Activated CD4-positive, alpha-beta memory T cell treated with anti-CD3 and anti-CD28 coated beads, Interleukin-2, amount 10 ng/mL, durations not matched to agents 7 days and 5 days (primary cell): Measurements from ENCODE around the gene CNTN4. TPM values are rescaled to one million over a fixed set of nuclear protein-coding genes. Genes with fewer than 3 reads are reported as not detected.

Source experiments
- CTCF ChIA-PET: fragments of 350-600 bp; sonication (Branson Sonifier 250); formaldehyde crosslinking; loops from one replicate; lab custom pipeline; 2021; ENCODE audit warnings: antibody characterized with exemption, inconsistent platforms; lab: Charles Lee
- POLR2A ChIA-PET: fragments of 350-600 bp; sonication (Branson Sonifier 250); formaldehyde crosslinking; loops from one replicate; lab custom pipeline; 2021; ENCODE audit warnings: antibody characterized with exemption; lab: Charles Lee
- DNase-seq: peaks from one replicate; pipeline ENCODE4 v3.0.0-alpha.2; 2020
- H3K27ac Mint-ChIP-seq: one replicate; pipeline ENCODE4 v1.8.0; 2021; ENCODE audit warnings: mild to moderate bottlenecking, mixed read lengths
- H3K27me3 Mint-ChIP-seq: one replicate; pipeline ENCODE4 v1.8.0; 2021; ENCODE audit warnings: mixed read lengths
- H3K36me3 Mint-ChIP-seq: one replicate; pipeline ENCODE4 v1.8.0; 2021; ENCODE audit warnings: low read depth, mixed read lengths
- H3K4me1 Mint-ChIP-seq: one replicate; pipeline ENCODE4 v1.8.0; 2021; ENCODE audit warnings: mixed read lengths
- H3K4me3 Mint-ChIP-seq: one replicate; pipeline ENCODE4 v1.8.0; 2021; ENCODE audit warnings: mild to moderate bottlenecking, mixed read lengths
- H3K9me3 Mint-ChIP-seq: one replicate; pipeline ENCODE4 v1.8.0; 2021; ENCODE audit warnings: mixed read lengths
- total RNA-seq, 2 experiments: library from RNA; stranded (reverse); gene quantifications; one replicate each; pipeline ENCODE4 v1.2.3, GENCODE V29; 2021

Gene CNTN4
- total RNA-seq, 2 experiments from 2014 or later, result not detected

GRCh38 chr3:2247831-2248230 lies 149.2 kb downstream of the CNTN4 start:
- CTCF ChIA-PET, result no interaction called here
- POLR2A ChIA-PET, result no interaction called here
- DNase-seq, result no peak
- H3K27me3 Mint-ChIP-seq, result no peaks in the 10 kb centered on the region
- H3K27ac Mint-ChIP-seq, result no peak overlapping the region
- no peaks in the 10 kb centered on the region for H3K36me3 Mint-ChIP-seq
- no peak overlapping the region for H3K4me3 Mint-ChIP-seq
- H3K9me3 Mint-ChIP-seq, result no peaks in the 10 kb centered on the region
- no peaks in the 10 kb centered on the region for H3K4me1 Mint-ChIP-seq

DNA sequence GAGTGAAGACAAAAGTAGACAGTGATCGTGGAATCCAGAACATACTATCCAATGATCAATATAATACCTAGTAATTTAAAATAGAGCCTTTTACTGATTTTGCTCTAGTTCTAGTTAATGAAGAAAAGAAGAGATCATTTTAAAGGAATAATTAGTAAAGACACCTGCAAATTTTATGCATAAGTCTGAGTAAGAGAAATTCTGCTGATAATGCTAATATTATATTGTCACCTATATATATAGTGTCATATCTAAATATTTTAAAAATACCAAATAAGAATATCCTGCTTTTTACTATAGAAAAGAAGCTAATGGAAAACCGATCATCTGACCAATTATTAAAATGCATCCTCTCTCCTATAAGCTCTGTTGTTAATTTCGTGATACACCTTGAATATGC lies 152.1 kb downstream of the CNTN4 start:
- no peaks in the 10 kb centered on the region for H3K36me3 Mint-ChIP-seq
- DNase-seq, result no peak
- CTCF ChIA-PET, result no interaction called here
- no peak overlapping the region for H3K4me3 Mint-ChIP-seq
- H3K27me3 Mint-ChIP-seq, result no peaks in the 10 kb centered on the region
- POLR2A ChIA-PET, result no interaction called here
- H3K4me1 Mint-ChIP-seq, result no peaks in the 10 kb centered on the region
- no peak overlapping the region for H3K27ac Mint-ChIP-seq
- H3K9me3 Mint-ChIP-seq, result peaks cover 8% of the 10 kb centered on the region

GRCh38 chr3:2261747-2262146 lies 163.1 kb downstream of the CNTN4 start:
- POLR2A ChIA-PET, result no interaction called here
- Mint-ChIP-seq H3K4me1 (no peaks in the 10 kb centered on the region), H3K27ac (no peak overlapping the region), H3K27me3 (no peaks in the 10 kb centered on the region), H3K4me3 (no peak overlapping the region), H3K36me3 (no peaks in the 10 kb centered on the region), H3K9me3 (no peaks in the 10 kb centered on the region)
- DNase-seq, result no peak
- CTCF ChIA-PET, result no interaction called here

DNA sequence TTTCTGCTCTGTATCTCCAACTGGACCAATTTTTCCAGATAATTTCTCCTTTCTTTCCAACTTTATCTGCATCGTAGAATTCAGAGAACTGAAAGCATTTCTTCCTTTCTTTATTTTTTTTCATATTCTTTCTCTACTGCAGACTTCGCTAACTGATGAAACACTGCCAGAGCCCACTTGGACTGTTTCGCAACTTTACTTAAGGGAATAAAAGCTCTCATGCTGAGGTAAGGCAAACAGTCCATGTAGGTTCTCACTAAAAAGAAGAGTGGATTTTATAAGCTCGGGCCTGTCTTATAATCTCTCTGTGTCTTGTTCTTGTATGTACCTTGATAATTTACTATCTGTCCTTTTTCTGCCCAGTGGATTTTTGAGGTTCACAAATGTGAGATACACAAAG lies 163.5 kb downstream of the CNTN4 start:
- no peak overlapping the region for H3K27ac Mint-ChIP-seq
- ChIA-PET CTCF (no interaction called here), POLR2A (no interaction called here)
- H3K9me3 Mint-ChIP-seq, result no peaks in the 10 kb centered on the region
- no peaks in the 10 kb centered on the region for H3K27me3 Mint-ChIP-seq
- no peak for DNase-seq
- H3K36me3 Mint-ChIP-seq, result no peaks in the 10 kb centered on the region
- no peak overlapping the region for H3K4me3 Mint-ChIP-seq
- H3K4me1 Mint-ChIP-seq, result no peaks in the 10 kb centered on the region

GRCh38 chr3:2266606-2267005 lies 167.9 kb downstream of the CNTN4 start:
- ChIA-PET CTCF (no interaction called here), POLR2A (no interaction called here)
- H3K27ac Mint-ChIP-seq, result no peak overlapping the region
- H3K27me3 Mint-ChIP-seq, result no peaks in the 10 kb centered on the region
- H3K4me1 Mint-ChIP-seq, result no peaks in the 10 kb centered on the region
- no peak overlapping the region for H3K4me3 Mint-ChIP-seq
- no peaks in the 10 kb centered on the region for H3K9me3 Mint-ChIP-seq
- H3K36me3 Mint-ChIP-seq, result no peaks in the 10 kb centered on the region
- no peak for DNase-seq

- H3K36me3 Mint-ChIP-seq, result no peaks in the 10 kb centered on the region
- ChIA-PET POLR2A (no interaction called here), CTCF (no interaction called here)
- H3K27ac Mint-ChIP-seq, result no peak overlapping the region
- no peak for DNase-seq
- H3K27me3 Mint-ChIP-seq, result no peaks in the 10 kb centered on the region
- no peaks in the 10 kb centered on the region for H3K9me3 Mint-ChIP-seq
- no peak overlapping the region for H3K4me3 Mint-ChIP-seq
- H3K4me1 Mint-ChIP-seq, result no peaks in the 10 kb centered on the region
Measured at GRCh38 chr3:2268779-2269178, 170.1 kb downstream of the CNTN4 start.

- H3K4me3 Mint-ChIP-seq, result no peak overlapping the region
- DNase-seq, result no peak
- ChIA-PET CTCF (no interaction called here), POLR2A (no interaction called here)
- H3K4me1 Mint-ChIP-seq, result no peaks in the 10 kb centered on the region
- no peaks in the 10 kb centered on the region for H3K27me3 Mint-ChIP-seq
- H3K27ac Mint-ChIP-seq, result no peak overlapping the region
- no peaks in the 10 kb centered on the region for H3K9me3 Mint-ChIP-seq
- H3K36me3 Mint-ChIP-seq, result no peaks in the 10 kb centered on the region
Measured at GRCh38 chr3:2274526-2274925, 175.9 kb downstream of the CNTN4 start.

DNA sequence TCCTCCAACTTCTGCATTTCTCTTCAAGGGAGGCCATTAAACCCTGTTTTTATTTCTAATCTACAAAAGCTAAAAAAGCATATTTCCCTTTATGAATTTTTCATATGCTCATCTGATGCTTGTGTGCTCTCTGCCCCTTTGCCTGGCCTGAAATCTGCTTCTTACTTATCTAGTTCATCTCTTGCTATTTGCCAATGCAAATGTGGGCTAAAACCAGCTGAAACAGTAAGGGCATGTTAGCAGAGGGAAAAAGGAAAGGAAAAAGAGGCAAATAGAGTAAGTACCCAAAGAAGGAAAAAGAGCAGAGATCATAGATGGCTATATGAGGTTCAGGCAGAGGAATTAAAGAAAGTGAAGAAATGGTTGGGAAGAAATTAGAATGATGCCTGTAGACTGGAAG lies 185.2 kb downstream of the CNTN4 start:
- H3K27me3 Mint-ChIP-seq, result no peaks in the 10 kb centered on the region
- no peak for DNase-seq
- no peaks in the 10 kb centered on the region for H3K36me3 Mint-ChIP-seq
- H3K4me3 Mint-ChIP-seq, result no peak overlapping the region
- no peak overlapping the region for H3K27ac Mint-ChIP-seq
- H3K9me3 Mint-ChIP-seq, result no peaks in the 10 kb centered on the region
- H3K4me1 Mint-ChIP-seq, result no peaks in the 10 kb centered on the region
- CTCF ChIA-PET, result no interaction called here
- POLR2A ChIA-PET, result no interaction called here

DNA sequence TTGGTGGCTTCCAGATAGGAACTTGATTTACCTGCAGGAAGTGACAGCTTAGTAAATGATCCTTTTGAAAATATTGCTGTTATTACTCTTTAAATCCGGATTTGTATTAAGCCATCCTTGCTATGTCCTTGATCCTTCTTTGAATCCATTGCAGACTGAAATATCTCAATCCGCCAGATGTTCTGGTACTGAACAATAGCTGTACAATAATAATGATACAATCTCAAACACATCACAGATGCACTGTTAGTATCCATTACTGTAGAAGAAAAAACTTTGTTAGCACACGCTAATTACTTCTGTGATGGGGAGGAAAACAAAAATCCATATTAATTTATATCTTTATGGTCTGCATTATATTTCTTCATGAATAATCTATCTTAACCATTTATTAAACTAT lies 202.3 kb downstream of the CNTN4 start:
- Mint-ChIP-seq H3K27ac (no peak overlapping the region), H3K27me3 (no peaks in the 10 kb centered on the region), H3K36me3 (no peaks in the 10 kb centered on the region), H3K4me3 (no peak overlapping the region), H3K4me1 (no peaks in the 10 kb centered on the region), H3K9me3 (peaks cover 2% of the 10 kb centered on the region)
- DNase-seq, result no peak
- CTCF ChIA-PET, result no interaction called here
- POLR2A ChIA-PET, result no interaction called here

- H3K4me1 Mint-ChIP-seq, result no peaks in the 10 kb centered on the region
- ChIA-PET CTCF (no interaction called here), POLR2A (no interaction called here)
- H3K27me3 Mint-ChIP-seq, result no peaks in the 10 kb centered on the region
- DNase-seq, result no peak
- H3K4me3 Mint-ChIP-seq, result no peak overlapping the region
- H3K9me3 Mint-ChIP-seq, result peaks cover 2% of the 10 kb centered on the region
- no peak overlapping the region for H3K27ac Mint-ChIP-seq
- H3K36me3 Mint-ChIP-seq, result no peaks in the 10 kb centered on the region
Measured at GRCh38 chr3:2301361-2301760, 202.7 kb downstream of the CNTN4 start.

DNA sequence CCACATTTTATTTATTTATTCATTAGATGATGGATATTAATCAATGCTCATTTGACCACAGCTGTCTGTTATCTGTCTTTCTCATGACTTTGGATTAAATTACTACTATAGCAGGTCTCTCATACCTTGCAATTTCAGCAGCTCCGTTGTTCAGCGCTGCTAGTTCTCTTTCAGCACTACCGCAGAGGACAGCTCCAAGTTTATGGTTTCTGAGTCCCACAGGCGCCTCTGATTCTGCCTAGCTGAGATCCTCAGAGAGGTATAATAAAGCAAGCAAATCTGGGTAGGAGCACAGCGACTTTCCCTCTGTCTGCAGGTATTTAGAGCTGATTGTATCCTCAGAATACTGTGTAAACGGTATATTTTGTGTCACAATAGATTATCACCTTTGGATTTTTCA lies 204.9 kb downstream of the CNTN4 start:
- DNase-seq, result no peak
- Mint-ChIP-seq H3K36me3 (no peaks in the 10 kb centered on the region), H3K4me1 (no peaks in the 10 kb centered on the region), H3K27ac (no peak overlapping the region), H3K4me3 (no peak overlapping the region), H3K27me3 (no peaks in the 10 kb centered on the region), H3K9me3 (peaks cover 2% of the 10 kb centered on the region)
- CTCF ChIA-PET, result interaction anchor here (1.3 kb wide), 1 partner anchor 9 kb away, joined by 3 read pairs; no protein-coding TSS in a partner anchor
- POLR2A ChIA-PET, result no interaction called here

DNA sequence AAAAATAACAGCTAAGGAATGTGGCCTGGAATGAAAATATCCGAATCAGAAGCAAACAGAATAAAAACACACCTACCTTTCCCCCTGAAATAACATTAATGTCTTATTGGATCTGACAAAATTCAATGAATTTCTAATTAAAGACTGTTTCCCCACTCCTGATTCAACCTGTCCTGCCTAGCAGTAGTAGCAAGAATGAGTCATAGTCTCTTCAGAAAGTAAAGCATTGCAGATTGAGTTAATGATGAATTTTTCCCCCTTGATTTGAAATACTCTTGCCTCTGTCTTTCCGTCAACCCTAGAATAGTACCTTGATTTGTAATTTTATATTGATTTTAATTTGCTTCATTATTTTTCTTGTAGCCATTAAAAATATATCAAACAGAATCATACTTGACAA lies 212.4 kb downstream of the CNTN4 start:
- Mint-ChIP-seq H3K4me1 (no peaks in the 10 kb centered on the region), H3K4me3 (no peak overlapping the region), H3K9me3 (no peaks in the 10 kb centered on the region), H3K36me3 (no peaks in the 10 kb centered on the region), H3K27ac (no peak overlapping the region), H3K27me3 (no peaks in the 10 kb centered on the region)
- DNase-seq, result no peak
- CTCF ChIA-PET, result no interaction called here
- POLR2A ChIA-PET, result no interaction called here

GRCh38 chr3:2317521-2317920 lies 218.9 kb downstream of the CNTN4 start:
- H3K27ac Mint-ChIP-seq, result no peak overlapping the region
- H3K4me3 Mint-ChIP-seq, result no peak overlapping the region
- ChIA-PET CTCF (no interaction called here), POLR2A (no interaction called here)
- no peaks in the 10 kb centered on the region for H3K36me3 Mint-ChIP-seq
- DNase-seq, result no peak
- H3K9me3 Mint-ChIP-seq, result no peaks in the 10 kb centered on the region
- H3K4me1 Mint-ChIP-seq, result no peaks in the 10 kb centered on the region
- H3K27me3 Mint-ChIP-seq, result no peaks in the 10 kb centered on the region

DNA sequence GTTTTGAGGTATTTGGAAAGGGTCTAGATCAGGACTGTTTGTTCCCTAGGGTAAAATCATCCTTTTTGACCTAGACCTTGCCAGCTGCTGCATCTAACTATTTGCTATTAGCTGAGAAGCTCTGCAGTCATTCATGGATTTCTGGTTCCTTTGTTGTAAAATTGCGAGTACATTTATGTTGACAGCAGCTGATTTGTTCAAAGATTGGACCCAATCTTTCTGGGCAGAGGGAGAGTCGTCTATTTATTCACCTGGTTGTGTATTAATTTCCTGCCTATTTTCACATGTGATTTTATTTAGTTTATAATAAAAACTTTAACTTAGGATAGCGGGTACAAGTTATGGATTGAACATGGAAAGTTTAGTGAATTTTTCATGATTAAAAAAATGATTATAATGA lies 236.3 kb downstream of the CNTN4 start:
- CTCF ChIA-PET, result no interaction called here
- DNase-seq, result no peak
- no peaks in the 10 kb centered on the region for H3K36me3 Mint-ChIP-seq
- H3K27me3 Mint-ChIP-seq, result no peaks in the 10 kb centered on the region
- H3K4me3 Mint-ChIP-seq, result no peak overlapping the region
- no peak overlapping the region for H3K27ac Mint-ChIP-seq
- H3K9me3 Mint-ChIP-seq, result no peaks in the 10 kb centered on the region
- POLR2A ChIA-PET, result no interaction called here
- no peaks in the 10 kb centered on the region for H3K4me1 Mint-ChIP-seq
